GM21367 (cell line): ENCODE measurements around the gene ACVR1B.
"Not testable (repeated sequence)": the region's sequence is repeated elsewhere in the genome, so short reads cannot be mapped to it uniquely, and the experiment has no call there.

Experiments used
- ATAC-seq: cut with Tn5 transposase; IDR thresholded peaks from one replicate; pipeline ENCODE4 v1.9.1; 2021; ENCODE audit not compliant: unreplicated experiment

ACVR1B gene

GRCh38 chr12:51969643-51970042 is 18.1 kb downstream of the ACVR1B start:
- no peak for ATAC-seq

DNA sequence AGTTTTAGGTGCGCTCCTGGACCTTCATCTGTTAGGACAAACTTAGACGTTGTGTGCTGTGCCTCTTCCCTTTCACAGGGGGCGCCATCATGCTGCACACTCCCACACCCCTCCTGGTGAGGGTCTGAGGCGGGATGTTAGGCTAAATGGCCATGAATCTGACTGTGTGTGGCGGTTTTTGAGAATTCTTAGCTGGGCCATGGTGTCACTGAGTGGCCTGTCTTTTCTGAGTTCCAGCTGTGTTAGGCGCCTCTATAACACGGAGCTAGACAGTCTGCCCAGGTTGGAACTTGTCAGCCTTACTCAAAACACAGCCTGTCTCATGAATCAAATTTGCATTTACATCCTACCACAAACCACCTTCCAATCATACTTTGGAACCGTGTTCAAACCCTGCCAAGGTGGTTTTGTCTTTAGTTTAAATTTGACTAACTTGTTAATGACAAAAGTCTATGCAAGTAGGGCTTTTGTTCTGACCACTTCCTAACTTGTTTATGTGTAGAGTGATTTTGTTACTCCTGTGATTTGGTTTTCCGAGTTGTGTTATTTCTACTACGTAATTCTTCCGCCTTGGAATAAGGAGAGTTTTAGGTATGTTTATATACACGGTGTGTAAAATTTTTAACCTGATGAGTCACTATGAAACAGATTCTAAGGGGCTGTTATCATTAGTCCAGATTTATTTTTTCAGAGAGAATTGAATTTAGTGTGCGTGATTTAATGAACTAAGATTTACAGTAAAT is 19.6 kb downstream of the ACVR1B start:
- ATAC-seq: peak; percentile 83

- ATAC-seq: no peak
Observed at GRCh38 chr12:51971679-51972421, 20.4 kb downstream of the ACVR1B start.

DNA sequence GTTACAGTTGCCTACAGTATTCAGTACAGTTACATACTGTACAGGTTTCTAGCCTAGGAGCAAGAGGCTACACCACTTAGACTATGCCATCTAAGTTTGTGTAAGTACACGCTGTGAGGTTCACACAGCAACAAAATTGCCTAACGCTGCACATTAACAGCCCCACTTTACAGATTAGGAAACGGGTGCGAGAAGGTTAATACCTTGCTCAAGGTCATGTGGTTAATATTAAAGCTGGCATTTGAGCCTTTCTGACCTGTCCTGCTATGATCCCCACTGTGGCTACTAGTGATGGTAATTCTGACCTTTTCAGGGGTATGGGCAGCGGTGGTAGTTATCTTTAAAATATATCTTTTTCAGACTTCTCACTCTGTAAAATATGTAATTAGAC is 20.9 kb downstream of the ACVR1B start:
- no peak for ATAC-seq

- ATAC-seq: no peak
Observed at GRCh38 chr12:51972849-51973273, 21.4 kb downstream of the ACVR1B start.

GRCh38 chr12:51973560-51973959 is 22.1 kb downstream of the ACVR1B start:
- no peak for ATAC-seq

DNA sequence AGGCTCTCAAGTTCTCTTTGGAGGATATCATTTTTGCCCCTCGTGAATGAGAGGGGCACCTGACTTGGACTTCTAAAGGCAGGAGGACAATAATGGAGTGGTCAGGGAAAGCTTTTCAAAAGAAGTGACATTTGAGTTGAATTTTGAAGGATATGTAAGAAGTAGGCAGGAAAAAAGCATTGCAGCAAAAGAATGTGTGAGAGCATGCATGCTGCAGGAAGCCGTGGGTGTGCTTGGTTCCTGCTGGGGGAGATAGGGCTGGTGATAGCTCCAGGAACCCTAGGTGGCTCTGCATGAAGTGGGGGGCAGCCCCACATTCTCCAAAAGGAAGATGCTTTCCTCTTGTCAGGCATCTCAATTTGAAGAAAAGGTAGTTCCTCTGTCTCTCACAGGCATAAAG is 23.1 kb downstream of the ACVR1B start:
- no peak for ATAC-seq

- no peak for ATAC-seq
Observed at GRCh38 chr12:51975196-51975595, 23.7 kb downstream of the ACVR1B start.

DNA sequence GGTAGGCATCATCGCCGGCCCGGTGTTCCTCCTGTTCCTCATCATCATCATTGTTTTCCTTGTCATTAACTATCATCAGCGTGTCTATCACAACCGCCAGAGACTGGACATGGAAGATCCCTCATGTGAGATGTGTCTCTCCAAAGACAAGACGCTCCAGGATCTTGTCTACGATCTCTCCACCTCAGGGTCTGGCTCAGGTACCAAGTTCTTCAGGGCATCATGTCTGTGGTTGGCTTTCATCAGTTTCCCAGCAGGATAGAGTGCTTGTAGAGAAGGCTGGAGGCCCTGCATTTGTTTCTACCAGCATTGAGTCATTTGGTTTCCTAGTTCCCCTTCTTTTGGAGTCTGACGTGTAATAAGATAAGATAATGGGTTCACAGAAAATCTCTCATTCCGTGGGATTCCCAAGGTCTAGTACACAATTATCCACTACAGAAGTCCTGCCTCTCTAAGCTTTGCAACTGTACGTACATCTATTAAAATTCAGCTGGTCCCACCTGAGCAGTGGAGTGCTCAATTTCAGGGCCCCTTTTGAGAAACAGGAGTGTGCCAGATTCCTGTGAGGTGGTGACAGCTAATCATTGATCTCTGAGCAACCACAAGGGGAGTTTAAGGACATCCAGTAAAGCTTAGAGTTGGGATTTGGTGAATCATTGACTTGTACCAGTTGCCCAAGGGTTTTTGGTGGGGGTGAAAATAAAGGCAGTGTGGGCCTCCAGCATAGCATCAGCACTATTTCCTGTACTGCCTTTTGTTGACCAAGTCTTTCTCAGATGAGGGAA is 25.1 kb downstream of the ACVR1B start:
- ATAC-seq: no peak

DNA sequence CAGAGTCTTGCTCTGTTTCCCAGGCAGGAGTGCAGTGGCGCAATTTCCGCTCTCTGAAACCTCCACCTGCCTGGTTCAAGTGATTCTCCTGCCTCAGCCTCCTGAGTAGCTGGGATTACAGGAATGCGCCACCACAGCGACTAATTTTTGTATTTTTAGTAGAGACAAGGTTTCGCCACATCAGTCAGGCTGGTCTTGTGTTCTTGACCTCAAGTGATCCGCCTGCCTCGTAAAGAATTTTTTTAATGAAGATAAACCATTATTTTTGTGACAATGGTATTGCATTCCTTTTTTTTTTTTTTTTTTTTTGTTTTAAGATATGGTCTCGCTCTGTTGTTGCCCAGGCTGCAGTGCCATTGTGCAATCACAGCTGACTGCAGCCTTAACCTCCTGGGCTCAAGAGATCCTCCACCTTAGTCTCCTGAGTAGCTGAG is 25.8 kb downstream of the ACVR1B start:
- ATAC-seq: no peak

DNA sequence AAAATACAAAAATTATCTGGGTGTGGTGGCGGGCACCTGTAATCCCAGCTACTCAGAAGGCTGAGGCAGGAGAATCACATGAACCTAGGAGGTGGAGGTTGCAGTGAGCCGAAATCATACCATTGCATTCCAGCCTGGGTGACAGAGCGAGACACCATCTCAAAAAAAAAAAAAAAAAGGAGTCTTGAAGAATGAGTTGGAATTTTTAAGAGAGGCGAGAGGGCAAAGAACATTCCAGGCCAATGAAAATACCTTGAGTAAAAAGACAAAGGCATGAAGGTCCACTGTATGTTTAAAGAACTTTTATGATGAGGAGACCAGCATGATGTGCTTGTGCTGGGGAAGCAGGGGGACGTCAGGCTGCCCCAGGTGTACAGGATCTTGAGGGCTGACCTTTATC is 27.8 kb downstream of the ACVR1B start:
- not testable (repeated sequence) for ATAC-seq

- peak; percentile 70 for ATAC-seq
Observed at GRCh38 chr12:51980051-51980808, 28.7 kb downstream of the ACVR1B start.

DNA sequence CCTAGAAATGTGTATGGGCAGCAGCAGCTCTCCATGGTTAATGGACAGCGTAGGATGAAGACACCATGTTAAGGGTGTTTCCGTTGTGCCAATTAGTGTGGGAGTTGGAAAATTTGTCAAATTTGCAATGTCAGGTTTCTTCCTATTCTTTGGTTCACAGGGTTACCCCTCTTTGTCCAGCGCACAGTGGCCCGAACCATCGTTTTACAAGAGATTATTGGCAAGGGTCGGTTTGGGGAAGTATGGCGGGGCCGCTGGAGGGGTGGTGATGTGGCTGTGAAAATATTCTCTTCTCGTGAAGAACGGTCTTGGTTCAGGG is 29.3 kb downstream of the ACVR1B start:
- ATAC-seq: no peak

GRCh38 chr12:51984657-51985056 is 33.2 kb downstream of the ACVR1B start:
- ATAC-seq: no peak

GRCh38 chr12:51985154-51985835 is 33.8 kb downstream of the ACVR1B start:
- no peak for ATAC-seq

DNA sequence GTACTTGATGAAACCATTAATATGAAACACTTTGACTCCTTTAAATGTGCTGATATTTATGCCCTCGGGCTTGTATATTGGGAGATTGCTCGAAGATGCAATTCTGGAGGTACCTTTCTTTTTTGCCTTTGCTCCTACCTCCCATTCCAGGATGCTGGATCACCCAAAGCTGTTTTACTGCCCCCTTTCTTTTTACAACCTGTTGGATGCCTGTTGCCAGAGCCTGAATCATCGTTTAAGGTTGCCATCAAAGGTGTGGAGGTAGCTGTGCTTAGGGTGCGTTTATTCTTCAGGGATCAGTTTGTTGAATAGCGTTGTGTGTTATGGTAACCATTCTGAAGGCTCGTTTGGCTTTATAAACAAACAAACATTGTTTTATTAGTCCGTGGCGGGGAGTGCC is 35.3 kb downstream of the ACVR1B start:
- no peak for ATAC-seq

- no peak for ATAC-seq
Observed at GRCh38 chr12:51992246-51992645, 40.7 kb downstream of the ACVR1B start.

DNA sequence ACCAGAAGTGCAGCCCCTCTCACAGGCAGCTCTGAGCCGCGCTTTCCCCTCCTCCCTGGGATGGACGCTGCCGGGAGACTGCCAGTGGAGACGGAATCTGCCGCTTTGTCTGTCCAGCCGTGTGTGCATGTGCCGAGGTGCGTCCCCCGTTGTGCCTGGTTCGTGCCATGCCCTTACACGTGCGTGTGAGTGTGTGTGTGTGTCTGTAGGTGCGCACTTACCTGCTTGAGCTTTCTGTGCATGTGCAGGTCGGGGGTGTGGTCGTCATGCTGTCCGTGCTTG is 43.0 kb downstream of the ACVR1B start:
- no peak for ATAC-seq

DNA sequence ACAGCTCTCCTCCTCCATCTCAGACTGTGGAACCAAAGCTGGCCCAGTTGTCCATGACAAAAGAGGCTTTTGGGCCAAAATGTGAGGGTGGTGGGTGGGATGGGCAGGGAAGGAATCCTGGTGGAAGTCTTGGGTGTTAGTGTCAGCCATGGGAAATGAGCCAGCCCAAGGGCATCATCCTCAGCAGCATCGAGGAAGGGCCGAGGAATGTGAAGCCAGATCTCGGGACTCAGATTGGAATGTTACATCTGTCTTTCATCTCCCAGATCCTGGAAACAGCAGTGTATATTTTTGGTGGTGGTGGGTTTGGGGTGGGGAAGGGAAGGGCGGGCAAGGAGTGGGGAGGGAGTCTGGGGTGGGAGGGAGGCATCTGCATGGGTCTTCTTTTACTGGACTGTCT is 43.5 kb downstream of the ACVR1B start:
- no peak for ATAC-seq

- ATAC-seq: no peak
Observed at GRCh38 chr12:51997136-51997535, 45.6 kb downstream of the ACVR1B start.

- ATAC-seq: no peak
Observed at GRCh38 chr12:52003016-52003550, 51.6 kb downstream of the ACVR1B start.
